Activated CD8-positive, alpha-beta T cell treated with anti-CD3 and anti-CD28 coated beads for 36 hours (primary cell): ENCODE measurements around the gene SEC31B. TPM values are rescaled to one million over a fixed set of nuclear protein-coding genes. Genes with fewer than 3 reads are reported as not detected.
A peak's percentile ranks its signal among the peaks of the same experiment; 100 is the strongest.

Experiments used
- ATAC-seq: fragments of 200-7000 bp; cut with Tn5 transposase; one replicate; pipeline ENCODE4 v1.10.0; 2021; ENCODE audit warnings: mild to moderate bottlenecking, moderate library complexity
- CTCF ChIA-PET: fragments of 350-600 bp; sonication (Branson Sonifier 250); formaldehyde crosslinking; loops from one replicate; lab custom pipeline; 2021; ENCODE audit warnings: antibody characterized with exemption; lab: Charles Lee
- POLR2A ChIA-PET: fragments of 350-600 bp; sonication (Branson Sonifier 250); formaldehyde crosslinking; loops from one replicate; lab custom pipeline; 2021; ENCODE audit warnings: antibody characterized with exemption; lab: Charles Lee
- DNase-seq: peaks from one replicate; pipeline ENCODE4 v3.0.0-alpha.2; 2020
- H3K27ac Mint-ChIP-seq: one replicate; pipeline ENCODE4 v1.8.0; 2021; ENCODE audit warnings: mild to moderate bottlenecking, mixed read lengths
- H3K27me3 Mint-ChIP-seq: one replicate; pipeline ENCODE4 v1.8.0; 2021; ENCODE audit warnings: mixed read lengths
- H3K36me3 Mint-ChIP-seq: one replicate; pipeline ENCODE4 v1.8.0; 2021; ENCODE audit warnings: low read depth, mixed read lengths
- H3K4me1 Mint-ChIP-seq: one replicate; pipeline ENCODE4 v1.8.0; 2021; ENCODE audit warnings: low read depth, mixed read lengths
- H3K4me3 Mint-ChIP-seq: one replicate; pipeline ENCODE4 v1.8.0; 2021; ENCODE audit warnings: mild to moderate bottlenecking, moderate library complexity, mixed read lengths
- H3K9me3 Mint-ChIP-seq: one replicate; pipeline ENCODE4 v1.8.0; 2021; ENCODE audit warnings: mixed read lengths
- intact Hi-C: fragments of 100-400 bp; cut with micrococcal nuclease; formaldehyde crosslinking; loops from one replicate; pipeline ENCODE4 v1.10.0; 2022
- total RNA-seq, 2 experiments: library from RNA; stranded (reverse); gene quantifications; one replicate each; pipeline ENCODE4 v1.2.3, GENCODE V29; 2021
- TF ChIP-seq, protein P1 (sequence below): fragments of 200-600 bp; IDR thresholded peaks from one replicate; pipeline ENCODE4 v1.8.0; 2022; ENCODE audit warnings: antibody characterized with exemption, mild to moderate bottlenecking

The SEC31B gene
- total RNA-seq, 2 experiments from 2014 or later, result 34.2 to 40.6 TPM

DNA sequence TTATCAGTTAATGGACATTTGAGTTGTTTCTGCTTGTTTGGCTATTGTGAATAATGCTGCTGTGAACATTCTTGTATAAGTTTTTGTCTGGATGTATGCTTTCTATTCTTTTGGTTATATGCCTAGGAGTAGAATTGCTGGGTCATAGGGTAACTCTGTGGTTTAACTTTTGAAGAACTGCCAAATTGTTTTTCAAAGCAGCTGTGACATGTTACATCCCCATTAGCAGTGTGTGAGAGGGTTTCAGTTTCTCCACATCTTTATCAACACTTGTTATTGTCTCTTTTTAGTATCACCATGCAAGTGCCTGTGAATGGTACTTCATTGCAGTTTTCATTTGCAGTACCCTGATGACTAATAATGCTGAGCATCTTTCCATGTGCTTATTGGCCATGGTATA, 12.1 kb upstream of the SEC31B start:
- no peaks in the 10 kb centered on the region for H3K27me3 Mint-ChIP-seq

DNA sequence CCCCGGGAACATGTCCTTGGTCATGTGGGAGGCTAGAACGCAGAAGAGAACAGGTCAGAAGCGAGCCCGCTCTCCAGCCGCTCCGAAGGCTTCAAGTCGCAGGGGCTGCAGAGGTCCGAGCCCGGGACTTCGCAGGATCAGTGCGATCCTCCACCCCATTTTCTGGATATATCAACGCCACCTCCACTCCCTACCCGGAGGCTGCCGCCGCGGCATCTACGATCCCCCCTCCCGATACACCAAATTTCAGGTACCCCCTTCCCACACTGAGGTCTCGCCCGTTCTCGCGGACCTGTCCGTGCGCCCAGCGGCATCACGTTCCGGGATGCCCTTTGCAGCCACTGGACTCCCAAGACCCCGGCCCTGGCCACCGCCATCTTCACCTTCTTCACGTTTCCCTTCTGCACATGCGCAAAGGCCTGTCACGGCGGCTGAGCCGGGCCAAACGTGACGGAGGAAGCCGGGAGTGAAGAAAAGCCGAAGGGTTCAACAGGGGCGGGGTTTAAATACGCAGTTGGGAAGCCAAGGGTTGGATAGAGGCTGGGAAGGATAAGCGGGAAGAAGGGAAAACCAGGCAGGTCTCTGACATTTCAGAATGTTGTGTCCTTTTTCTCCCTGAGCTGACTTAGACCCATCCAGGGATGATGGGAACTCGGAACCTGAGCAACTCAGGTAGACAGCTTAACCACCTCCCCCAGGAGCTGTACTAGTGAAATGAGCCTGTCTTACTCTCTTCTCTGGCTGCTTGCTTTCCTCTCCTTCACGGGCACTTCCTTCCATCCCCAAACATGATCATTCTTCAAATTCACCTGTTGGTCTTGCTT, 10.0 kb upstream of the SEC31B start, which contains the start of gene NDUFB8:
TSS of gene NDUFB8 (minus strand) at position 397 of the 824 bp plus-strand sequence. CDS start at position 377, 20 bp downstream.
- peak within 1 kb of the TSS; percentile 95 for H3K27ac Mint-ChIP-seq
- H3K36me3 Mint-ChIP-seq, result peaks cover 41% of the 10 kb centered on the region

More for the DNA sequence above, 12.1 kb upstream of the SEC31B start:
- TF ChIP-seq, protein P1, sequence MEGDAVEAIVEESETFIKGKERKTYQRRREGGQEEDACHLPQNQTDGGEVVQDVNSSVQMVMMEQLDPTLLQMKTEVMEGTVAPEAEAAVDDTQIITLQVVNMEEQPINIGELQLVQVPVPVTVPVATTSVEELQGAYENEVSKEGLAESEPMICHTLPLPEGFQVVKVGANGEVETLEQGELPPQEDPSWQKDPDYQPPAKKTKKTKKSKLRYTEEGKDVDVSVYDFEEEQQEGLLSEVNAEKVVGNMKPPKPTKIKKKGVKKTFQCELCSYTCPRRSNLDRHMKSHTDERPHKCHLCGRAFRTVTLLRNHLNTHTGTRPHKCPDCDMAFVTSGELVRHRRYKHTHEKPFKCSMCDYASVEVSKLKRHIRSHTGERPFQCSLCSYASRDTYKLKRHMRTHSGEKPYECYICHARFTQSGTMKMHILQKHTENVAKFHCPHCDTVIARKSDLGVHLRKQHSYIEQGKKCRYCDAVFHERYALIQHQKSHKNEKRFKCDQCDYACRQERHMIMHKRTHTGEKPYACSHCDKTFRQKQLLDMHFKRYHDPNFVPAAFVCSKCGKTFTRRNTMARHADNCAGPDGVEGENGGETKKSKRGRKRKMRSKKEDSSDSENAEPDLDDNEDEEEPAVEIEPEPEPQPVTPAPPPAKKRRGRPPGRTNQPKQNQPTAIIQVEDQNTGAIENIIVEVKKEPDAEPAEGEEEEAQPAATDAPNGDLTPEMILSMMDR, result no peak
- peak; percentile 15 for ATAC-seq
- POLR2A ChIA-PET, result interaction anchor here (0.6 to 1.1 kb wide), 2 partner anchors 35 to 184 kb away, joined by 3 read pairs; no protein-coding TSS in a partner anchor
- Mint-ChIP-seq H3K4me1 (peaks cover 24% of the 10 kb centered on the region), H3K4me3 (no peak overlapping the region), H3K9me3 (no peaks in the 10 kb centered on the region), H3K36me3 (peaks cover 25% of the 10 kb centered on the region), H3K27ac (peak overlapping the region; percentile 63)
- CTCF ChIA-PET, result interaction anchor here (1.3 to 1.9 kb wide), 2 partner anchors 13 to 185 kb away, joined by 3 to 5 read pairs; partner anchors contain the start of gene SCD
- DNase-seq, result no peak
- intact Hi-C loops, result no loop called here

DNA sequence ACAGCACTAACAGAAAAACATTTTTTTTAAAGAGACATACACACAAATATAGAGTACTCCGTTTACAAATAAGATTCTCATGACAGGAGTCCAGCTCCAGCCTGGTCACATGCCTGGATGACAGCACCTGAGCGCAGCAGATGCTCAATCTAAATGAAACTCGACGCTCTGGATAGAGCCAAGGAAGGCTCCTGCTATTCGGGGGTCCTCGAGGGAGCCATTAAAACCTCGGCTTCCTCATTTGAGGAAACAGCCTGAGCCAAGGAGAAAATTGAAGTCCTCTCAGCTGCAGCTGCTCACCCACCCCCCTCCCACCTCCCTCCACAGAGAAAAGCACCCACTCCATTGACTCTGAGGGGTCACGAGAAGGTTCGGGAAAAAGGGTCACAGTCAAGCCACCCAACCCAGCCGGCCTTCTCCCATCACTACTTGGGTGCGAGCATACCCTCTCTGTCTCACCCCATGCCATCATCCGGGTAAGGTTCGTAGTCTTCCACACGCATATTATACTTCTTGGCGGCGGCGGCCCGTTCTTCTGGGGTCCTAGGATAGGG, 9.3 kb upstream of the SEC31B start:
- H3K36me3 Mint-ChIP-seq, result peaks cover 41% of the 10 kb centered on the region
- CTCF ChIA-PET, result interaction anchor here (2.8 to 5.2 kb wide), 3 partner anchors 11 to 47 kb away, joined by 8 to 47 read pairs (median 29); no protein-coding TSS in a partner anchor
- no peaks in the 10 kb centered on the region for H3K27me3 Mint-ChIP-seq
- TF ChIP-seq, protein P1, result no peak
- intact Hi-C loops, result loop anchor here (10.0 kb wide), 1 partner anchor 874 kb away; the partner anchor contains the start of gene ENTPD7
- peak overlapping the region; percentile 95 for H3K27ac Mint-ChIP-seq
- H3K9me3 Mint-ChIP-seq, result no peaks in the 10 kb centered on the region
- no peak for ATAC-seq
- POLR2A ChIA-PET, result interaction anchor here (0.9 to 1.6 kb wide), 3 partner anchors 10 to 18 kb away, joined by 3 to 10 read pairs (median 4); no protein-coding TSS in a partner anchor
- peak overlapping the region; percentile 85 for H3K4me3 Mint-ChIP-seq
- DNase-seq, result no peak
- H3K4me1 Mint-ChIP-seq, result peaks cover 32% of the 10 kb centered on the region

More for the DNA sequence above, 10.0 kb upstream of the SEC31B start, which contains the start of gene NDUFB8:
- Mint-ChIP-seq H3K4me3 (peak within 1 kb of the TSS; percentile 85), H3K4me1 (peaks cover 32% of the 10 kb centered on the region), H3K27me3 (no peaks in the 10 kb centered on the region), H3K9me3 (no peaks in the 10 kb centered on the region)
- TF ChIP-seq, protein P1, result no peak
- POLR2A ChIA-PET, result interaction anchor here (0.9 to 1.6 kb wide), 3 partner anchors 10 to 18 kb away, joined by 3 to 10 read pairs (median 7); partner anchors contain the start of gene SEC31B
- CTCF ChIA-PET, result interaction anchor here (1.0 to 5.2 kb wide), 5 partner anchors 9 to 47 kb away, joined by 3 to 47 read pairs (median 5); no protein-coding TSS in a partner anchor
- ATAC-seq (peak; percentile 72), DNase-seq (peak; percentile 92)
- intact Hi-C loops, result loop anchor here (10.0 kb wide), 1 partner anchor 875 kb away; the partner anchor contains the start of gene ENTPD7

DNA sequence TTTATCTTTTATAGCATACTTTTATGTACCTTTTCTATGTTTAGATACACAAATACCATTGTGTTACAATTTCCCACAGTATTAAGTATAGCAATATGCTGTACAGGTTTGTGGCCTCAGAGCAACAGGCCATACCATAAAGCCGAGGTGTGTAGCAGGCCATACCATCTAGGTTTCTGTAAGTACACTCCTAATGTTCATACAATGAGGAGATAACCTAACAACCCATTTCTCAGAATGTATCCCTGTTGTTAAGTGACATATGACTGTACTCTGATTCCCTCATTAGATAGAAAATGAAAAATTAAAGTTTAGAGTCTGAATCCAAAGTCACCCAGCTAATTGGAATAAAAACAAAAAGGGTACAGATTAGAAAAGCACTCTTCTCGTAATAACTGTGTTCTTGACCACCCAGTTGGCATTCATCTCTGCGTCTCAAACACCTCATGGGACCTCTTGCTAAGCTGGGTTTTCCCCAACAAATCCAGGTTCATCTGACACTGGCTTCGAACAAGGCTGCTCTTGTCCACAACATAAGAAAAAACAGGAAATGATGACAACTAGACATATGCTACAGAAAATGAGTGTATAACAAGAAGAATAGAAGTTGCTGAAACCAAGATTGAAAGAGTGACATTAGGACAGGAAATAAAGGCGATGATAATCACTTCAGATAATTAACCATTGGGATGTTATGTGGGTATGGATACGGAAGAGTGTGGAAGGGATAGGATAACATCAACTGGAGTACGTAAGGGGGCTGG, 8.6 kb upstream of the SEC31B start:
- CTCF ChIA-PET, result interaction anchor here (1.2 to 5.2 kb wide), 6 partner anchors 11 to 95 kb away, joined by 3 to 47 read pairs (median 18); no protein-coding TSS in a partner anchor
- H3K4me1 Mint-ChIP-seq, result peaks cover 35% of the 10 kb centered on the region
- H3K4me3 Mint-ChIP-seq, result peak overlapping the region; percentile 85
- H3K36me3 Mint-ChIP-seq, result peaks cover 42% of the 10 kb centered on the region
- H3K9me3 Mint-ChIP-seq, result no peaks in the 10 kb centered on the region
- ATAC-seq (peak; percentile 57), DNase-seq (peak; percentile 48)
- POLR2A ChIA-PET, result interaction anchor here (0.7 to 1.7 kb wide), 6 partner anchors 10 to 155 kb away, joined by 3 to 10 read pairs (median 4); no protein-coding TSS in a partner anchor
- H3K27me3 Mint-ChIP-seq, result no peaks in the 10 kb centered on the region
- TF ChIP-seq, protein P1, result no peak
- H3K27ac Mint-ChIP-seq, result peak overlapping the region; percentile 95
- intact Hi-C loops, result loop anchor here (10.0 kb wide), 1 partner anchor 874 kb away; the partner anchor contains the start of gene ENTPD7
